ENCODE results near the gene MRPS34.

The MRPS34 gene

DNA sequence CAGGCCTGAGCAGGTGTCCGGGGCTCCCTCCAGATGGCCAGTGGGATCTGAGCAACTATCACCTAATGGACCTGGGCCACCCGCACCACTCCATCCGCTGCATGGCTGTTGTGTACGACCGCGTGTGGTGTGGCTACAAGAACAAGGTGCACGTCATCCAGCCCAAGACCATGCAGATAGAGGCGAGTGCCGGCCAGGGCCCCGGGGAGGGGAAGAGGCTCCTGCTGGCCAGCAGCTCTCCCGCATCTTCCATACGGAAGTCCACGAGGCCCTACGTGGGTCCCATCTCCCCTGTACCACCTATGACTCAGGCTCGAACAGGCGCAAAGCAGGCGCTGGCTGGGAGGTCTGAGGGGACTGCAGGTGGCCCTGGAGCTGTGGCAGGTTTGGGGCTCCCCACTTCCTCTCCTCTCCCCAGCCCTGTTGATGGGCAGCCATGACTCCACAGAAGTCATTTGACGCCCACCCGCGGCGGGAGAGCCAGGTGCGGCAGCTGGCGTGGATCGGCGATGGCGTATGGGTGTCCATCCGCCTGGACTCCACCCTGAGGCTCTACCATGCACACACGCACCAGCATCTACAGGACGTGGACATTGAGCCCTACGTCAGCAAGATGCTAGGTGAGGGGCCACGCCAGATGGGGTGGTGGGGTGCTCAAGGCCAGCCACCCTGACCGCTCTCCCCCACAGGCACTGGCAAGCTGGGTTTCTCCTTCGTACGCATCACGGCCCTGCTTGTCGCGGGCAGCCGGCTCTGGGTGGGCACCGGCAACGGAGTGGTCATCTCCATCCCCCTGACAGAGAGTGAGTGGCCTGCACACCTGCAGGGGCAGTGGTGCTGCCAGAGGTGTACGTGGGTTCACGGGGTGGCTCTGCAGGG lies 5.6 kb downstream of the MRPS34 start:
- TF ChIP-seq, protein P1, sequence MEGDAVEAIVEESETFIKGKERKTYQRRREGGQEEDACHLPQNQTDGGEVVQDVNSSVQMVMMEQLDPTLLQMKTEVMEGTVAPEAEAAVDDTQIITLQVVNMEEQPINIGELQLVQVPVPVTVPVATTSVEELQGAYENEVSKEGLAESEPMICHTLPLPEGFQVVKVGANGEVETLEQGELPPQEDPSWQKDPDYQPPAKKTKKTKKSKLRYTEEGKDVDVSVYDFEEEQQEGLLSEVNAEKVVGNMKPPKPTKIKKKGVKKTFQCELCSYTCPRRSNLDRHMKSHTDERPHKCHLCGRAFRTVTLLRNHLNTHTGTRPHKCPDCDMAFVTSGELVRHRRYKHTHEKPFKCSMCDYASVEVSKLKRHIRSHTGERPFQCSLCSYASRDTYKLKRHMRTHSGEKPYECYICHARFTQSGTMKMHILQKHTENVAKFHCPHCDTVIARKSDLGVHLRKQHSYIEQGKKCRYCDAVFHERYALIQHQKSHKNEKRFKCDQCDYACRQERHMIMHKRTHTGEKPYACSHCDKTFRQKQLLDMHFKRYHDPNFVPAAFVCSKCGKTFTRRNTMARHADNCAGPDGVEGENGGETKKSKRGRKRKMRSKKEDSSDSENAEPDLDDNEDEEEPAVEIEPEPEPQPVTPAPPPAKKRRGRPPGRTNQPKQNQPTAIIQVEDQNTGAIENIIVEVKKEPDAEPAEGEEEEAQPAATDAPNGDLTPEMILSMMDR (conservative IDR thresholded peaks at IDR 0.05), result no peak
- no peak for TF ChIP-seq ZFX (IDR thresholded peaks at IDR 0.05)
- H3K27ac ChIP-seq, result no peak overlapping the region

DNA sequence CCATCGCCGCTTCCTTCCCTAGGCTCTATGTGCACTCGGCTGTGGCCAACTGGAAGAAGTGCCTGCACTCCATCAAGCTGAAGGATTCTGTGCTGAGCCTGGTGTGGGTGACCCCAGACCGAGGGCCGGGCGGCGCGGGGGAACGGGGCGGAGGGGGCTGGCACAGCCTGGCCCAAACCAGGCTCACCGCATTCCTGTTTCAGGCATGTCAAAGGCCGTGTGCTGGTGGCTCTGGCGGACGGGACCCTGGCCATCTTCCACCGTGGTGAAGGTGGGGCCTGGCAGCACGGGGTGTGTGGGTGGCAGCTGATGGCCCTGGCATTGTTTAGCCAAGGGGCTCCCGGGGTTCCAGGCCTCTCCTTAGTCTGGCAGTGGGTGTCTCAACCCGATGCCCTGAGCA lies 6.2 kb downstream of the MRPS34 start:
- TF ChIP-seq ZFX (IDR thresholded peaks at IDR 0.05), result no peak
- H3K27ac ChIP-seq, result no peak overlapping the region

DNA sequence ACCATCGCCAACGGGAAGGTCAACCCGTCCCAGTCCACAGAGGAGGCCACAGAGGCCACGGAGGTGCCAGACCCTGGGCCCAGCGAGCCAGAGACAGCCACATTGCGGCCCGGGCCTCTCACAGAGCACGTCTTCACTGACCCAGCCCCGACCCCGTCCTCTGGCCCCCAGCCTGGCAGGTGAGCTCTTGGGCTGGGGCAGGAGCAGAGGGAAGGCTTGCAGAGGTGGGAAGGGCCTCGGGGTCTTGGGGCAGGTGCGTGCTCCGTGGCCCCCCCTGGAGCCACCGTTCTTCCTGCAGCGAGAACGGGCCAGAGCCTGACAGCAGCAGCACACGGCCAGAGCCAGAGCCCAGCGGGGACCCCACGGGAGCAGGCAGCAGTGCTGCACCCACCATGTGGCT lies 6.7 kb downstream of the MRPS34 start:
- no peak overlapping the region for H3K27ac ChIP-seq
- no peak for TF ChIP-seq ZFX (IDR thresholded peaks at IDR 0.05)
- TF ChIP-seq, protein P1 (conservative IDR thresholded peaks at IDR 0.05), result no peak

DNA sequence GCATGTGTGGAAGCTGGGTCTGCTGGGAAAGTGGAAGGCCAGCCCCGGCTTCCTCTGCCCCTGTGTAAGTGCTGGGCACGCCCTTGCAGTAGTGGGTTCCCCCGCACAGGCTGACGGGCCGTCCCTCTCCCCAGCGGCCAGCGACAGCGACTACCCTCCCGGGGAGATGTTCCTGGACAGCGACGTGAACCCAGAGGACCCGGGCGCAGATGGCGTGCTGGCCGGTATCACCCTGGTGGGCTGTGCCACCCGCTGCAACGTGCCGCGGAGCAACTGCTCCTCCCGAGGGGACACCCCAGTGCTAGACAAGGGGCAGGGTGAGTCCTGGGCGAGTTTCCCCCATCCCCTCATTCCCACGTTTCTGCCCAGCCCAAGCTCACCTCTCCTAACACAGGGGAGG lies 7.1 kb downstream of the MRPS34 start:
- TF ChIP-seq, protein P1 (conservative IDR thresholded peaks at IDR 0.05), result no peak
- TF ChIP-seq ZFX (IDR thresholded peaks at IDR 0.05), result no peak
- no peak overlapping the region for H3K27ac ChIP-seq

DNA sequence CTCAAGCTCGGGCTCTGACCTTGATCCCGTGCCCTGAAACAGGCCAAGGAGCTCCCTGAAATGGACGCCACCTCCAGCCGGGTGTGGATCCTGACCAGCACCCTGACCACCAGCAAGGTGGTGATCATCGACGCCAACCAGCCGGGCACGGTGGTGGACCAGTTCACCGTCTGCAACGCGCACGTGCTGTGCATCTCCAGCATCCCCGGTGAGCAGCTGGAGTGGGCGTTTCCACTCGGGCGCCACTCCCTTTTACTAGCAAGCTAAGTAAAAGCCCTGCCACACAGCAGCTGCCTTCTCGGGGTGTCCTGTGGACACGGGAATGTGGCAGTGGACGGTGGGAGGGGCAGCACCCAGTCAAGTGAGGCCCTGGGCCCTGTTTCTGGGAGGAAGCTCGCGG lies 8.0 kb downstream of the MRPS34 start:
- TF ChIP-seq, protein P1 (conservative IDR thresholded peaks at IDR 0.05), result no peak
- no peak for TF ChIP-seq ZFX (IDR thresholded peaks at IDR 0.05)
- no peak overlapping the region for H3K27ac ChIP-seq

DNA sequence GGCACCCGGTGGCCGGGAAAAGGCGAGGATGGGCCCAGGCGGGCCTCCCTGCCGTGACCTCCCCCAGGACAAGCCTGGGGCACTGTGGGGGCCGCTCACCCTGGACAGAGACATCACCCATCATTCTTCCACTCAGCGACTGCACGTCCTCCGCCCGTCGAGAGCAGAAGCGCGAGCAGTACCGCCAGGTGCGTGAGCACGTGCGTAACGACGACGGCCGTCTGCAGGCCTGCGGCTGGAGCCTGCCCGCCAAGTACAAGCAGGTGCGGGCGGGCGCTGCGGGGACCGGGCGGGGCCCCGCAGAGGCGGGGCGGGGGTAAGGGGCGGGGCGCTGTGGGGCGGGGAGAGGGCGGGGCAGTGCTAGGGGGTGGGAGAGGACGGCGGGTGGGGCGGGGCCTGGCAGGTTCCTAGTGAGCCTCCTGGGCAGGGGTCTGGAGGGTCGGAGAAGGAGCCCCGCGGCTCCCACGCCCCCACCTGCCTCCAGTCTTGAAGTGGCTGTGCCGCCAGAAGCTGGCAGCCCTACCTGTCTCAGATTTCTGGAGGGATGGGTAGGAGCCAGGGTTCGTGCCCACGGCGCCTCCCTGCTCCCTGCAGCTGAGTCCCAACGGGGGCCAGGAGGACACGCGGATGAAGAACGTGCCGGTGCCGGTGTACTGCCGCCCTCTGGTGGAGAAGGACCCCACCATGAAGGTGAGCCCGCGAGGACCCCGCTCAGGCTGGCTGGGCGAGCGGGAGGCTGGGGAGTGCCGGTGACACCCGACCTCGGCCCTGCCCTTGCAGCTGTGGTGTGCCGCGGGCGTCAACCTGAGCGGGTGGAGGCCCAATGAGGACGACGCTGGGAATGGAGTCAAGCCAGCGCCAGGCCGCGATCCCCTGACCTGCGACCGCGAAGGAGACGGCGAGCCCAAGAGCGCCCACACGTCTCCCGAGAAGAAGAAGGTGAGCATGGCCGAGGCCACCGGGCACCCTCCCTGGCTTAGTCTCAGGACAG lies 9.1 kb downstream of the MRPS34 start:
- H3K27ac ChIP-seq, result no peak overlapping the region
- TF ChIP-seq, protein P1 (conservative IDR thresholded peaks at IDR 0.05), result peak; percentile 15; the same call in 1 of the 2 replicates
- TF ChIP-seq ZFX (IDR thresholded peaks at IDR 0.05), result no peak

DNA sequence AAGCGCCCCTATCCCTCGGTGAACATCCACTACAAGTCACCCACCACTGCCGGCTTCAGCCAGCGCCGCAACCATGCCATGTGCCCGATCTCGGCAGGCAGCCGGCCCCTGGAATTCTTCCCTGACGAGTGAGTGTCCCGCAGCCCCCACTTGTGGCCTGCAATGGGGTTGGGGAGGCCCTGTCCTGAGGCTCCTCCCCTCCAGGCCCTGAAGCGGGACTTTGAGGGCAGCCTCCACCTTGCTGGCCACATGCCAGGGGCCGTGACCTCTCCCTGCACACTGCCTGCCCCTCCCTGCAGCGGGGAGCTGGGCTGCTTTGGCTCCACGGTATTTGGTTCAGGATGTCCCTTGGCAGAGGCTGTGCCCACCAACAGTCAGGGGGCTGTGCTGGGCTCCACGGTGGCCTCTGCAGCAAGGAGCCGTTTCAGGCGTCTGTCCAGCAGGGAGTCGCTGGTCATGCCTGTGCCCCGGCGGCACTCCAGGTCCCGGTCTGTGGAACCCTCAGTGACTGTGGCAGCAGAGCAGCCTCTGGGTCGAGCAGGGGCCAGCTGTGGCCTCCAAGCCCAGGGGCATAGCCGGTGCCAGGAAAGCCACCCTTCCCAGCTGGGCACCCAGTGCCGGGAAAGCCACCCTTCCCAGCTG lies 9.9 kb downstream of the MRPS34 start:
- TF ChIP-seq ZFX (IDR thresholded peaks at IDR 0.05), result no peak
- TF ChIP-seq, protein P1 (conservative IDR thresholded peaks at IDR 0.05), result no peak
- no peak overlapping the region for H3K27ac ChIP-seq
